ENCODE measurements around the gene GXYLT2.
A peak's percentile ranks its signal among the peaks of the same experiment; 100 is the strongest.

GXYLT2 gene

DNA sequence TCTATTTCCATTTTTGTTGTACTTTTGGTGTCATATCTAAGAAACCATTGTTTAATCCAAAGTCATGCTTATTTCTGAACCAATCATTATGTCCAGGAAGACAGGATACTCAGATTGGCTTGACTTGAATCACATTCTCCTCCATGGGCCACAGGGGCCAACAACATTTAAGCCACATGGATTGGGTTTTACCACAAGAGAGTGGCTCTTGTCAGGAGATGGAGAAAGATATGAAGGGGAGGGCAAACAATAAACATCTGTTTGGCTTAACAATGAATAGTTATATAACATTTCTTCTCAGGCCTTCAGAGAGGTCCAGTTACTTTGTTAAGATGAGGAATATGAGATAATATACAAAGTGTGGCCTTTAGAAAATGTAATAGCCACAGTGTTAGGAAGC lies 44.6 kb downstream of the GXYLT2 start:
- no peak for DNase-seq (ENCODE audit: low spot score)

DNA sequence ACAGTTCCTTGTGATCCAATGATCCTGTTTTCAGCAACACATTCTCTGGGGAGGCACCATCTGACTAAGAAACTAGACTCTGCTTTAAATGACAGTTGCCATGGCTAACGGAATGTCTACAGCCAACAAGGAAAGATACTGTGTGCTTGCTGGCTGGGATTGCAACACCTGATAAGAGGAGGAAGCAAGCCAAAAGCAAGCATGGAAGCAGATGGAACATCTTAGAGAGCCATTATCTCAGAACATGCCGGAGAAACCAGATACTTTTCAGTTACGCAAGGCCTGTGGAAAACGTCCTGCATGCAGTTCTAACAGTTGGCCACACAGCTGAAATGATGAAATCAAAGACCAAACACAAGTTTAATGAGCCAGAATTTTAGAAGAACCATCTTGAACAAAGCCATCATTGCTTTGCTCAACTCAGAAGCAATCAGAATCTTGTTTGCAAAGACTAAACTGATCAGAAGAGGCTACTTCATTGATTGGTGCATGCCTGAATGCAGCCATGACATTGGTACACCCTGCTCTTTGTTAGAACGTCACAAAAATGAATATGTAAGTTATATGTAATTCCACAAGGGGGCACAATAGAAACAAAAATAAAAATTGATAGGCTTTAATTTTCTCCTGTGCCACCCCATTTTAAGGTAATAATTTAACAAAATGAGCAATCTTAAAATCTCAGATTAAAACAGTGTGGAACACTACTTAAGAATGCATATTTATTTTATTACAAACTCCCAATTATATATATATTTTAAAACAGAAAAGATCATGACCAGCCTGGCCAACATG lies 50.8 kb downstream of the GXYLT2 start:
- DNase-seq (ENCODE audit: low spot score): peak; percentile 87

DNA sequence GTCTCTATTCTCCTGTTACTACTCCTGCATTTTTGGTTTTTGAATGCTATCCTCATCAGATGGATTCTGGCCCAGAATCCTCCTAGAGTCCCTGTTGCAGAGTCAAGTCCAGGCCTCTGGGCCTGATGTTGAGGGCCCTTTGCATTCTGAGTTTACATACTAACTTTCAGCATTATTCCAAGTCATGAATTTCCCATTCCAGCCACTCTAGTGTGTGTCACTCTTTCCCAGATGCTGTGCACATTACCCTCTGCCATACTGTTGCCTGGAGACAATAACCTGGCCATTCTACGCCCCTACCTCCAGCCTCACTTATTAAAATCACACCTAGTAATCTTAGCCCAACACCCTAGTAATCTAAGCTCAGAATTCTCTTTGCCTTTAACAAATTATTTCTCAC lies 53.4 kb downstream of the GXYLT2 start:
- DNase-seq (ENCODE audit: low spot score): no peak

DNA sequence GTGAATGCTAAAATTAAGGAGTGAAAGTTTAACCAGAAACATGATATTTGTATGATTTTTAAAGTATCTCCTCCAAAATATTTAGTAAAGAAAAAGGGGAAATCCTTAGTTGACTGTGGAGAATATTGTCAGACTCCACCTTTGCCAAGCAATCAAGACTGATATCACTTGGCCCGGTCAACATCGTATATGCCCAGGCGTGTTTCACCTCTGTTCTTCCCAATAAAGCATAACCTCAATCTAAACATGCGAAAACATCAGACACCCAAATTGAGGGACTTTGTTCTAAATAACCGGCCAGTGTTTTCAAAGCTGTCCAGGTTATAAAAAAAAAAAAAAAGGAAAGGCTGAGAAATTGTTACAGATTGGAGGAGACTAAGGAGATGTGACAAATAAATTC lies 54.6 kb downstream of the GXYLT2 start:
- no peak for DNase-seq (ENCODE audit: low spot score)

DNA sequence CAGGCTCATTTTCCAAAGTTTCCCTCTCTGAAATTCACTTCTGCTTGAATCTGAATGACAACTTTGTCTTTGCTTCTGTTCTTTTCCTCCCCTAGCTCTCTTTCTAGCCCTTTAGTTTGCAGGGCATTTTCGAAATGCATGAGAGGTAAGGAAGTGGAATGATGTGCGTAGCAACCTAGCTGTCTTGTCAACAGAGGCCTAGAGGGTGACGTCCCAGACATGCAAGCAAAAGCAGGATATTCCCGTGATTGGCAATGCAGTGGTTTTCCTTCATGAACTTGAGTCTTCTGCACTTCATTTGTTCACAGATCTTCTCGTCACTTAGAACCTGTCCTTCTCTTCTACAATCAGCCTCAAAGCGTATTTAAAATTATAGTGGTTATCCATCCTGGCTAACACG lies 56.9 kb downstream of the GXYLT2 start:
- DNase-seq (ENCODE audit: low spot score): no peak

DNA sequence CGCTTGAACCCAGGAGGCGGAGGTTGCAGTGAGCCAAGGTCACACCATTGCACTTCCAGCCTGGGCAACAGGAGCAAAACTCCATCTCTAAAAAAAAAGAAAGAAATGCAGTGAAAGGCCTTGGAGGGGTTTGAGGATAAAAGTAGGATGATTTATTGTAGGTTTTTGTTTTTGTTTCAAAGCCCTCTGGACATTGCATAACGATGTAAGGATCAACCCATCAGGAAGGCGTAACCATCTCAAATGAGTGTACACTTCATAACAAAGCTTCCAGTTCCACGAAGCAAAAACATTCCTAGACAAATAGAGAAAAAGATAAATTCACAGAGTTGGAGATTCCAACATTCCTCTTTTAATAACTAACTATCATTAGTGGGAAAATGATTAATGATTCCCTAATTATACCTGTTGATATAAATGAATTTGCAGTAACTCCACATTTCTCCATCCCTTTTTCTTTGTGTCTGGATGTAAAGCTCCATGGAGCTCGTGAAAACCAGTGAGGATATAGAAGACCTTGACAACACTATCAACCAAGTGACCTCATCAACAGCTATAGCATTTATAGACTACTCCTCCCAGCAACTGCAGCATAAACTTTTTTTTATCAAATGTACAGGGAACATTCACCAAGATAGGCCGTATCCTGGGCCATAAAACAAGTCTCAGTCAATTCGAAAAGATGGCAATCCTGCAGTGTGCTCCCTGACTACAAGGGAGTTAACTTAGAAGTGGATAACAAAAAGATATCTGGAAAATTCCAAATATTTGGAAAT lies 60.1 kb downstream of the GXYLT2 start:
- DNase-seq (ENCODE audit: low spot score): no peak

DNA sequence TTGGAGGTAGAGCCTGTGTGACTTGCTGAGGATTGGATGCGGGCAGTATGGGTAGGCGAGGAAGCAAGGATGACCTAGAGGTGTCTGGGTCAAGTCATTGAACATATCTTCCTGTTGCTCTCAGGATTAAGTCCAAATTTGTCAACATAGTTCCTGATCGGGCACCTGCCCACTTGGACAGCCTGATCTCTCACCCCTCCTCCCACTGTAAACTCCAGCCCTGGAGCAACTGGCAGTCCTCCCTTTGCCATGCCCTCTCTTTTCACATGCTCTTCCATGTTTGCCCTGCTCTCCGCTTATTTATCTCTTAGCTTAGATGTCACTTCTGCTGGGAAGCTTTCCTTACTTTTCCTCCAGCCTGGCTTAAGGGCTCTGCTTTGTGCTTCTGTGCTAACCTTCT lies 61.2 kb downstream of the GXYLT2 start:
- DNase-seq (ENCODE audit: low spot score): no peak

DNA sequence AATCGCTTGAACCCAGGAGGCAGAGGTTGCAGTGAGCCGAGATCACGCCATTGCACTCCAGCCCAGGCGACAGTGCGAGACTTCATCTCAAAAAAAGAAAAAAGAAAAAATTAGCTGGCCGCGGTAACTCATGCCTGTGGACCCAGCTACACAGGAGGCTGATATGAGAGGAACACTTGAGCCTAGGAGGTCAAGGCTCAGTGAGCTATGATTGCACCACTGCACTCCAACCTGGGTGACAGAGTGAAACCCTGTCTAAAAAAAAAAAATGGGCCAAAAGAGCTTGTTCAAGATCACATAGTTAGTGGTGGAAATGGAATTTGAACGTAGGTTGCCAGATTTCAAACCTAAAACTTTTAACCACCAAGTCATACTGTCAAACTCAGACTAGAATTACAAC lies 62.5 kb downstream of the GXYLT2 start:
- DNase-seq (ENCODE audit: low spot score): no peak

DNA sequence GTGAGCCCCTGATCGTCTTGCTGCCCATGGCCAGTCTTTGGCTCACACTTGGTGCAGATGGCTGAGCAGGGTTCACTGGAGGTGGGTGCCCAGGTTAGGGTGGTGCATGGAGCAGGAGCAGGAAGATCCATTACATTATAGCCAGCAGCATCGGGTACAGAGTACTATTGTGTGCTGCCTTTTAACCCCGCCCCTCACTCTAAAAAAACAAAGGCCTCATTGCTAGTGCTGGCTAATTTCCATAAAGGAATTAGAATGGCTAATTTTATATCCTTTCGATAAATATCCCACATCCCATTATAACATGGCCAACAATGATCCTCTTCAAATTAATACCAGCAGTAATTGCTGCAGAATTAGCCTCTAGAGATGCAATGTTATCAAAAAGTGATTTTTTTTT lies 63.0 kb downstream of the GXYLT2 start:
- DNase-seq (ENCODE audit: low spot score): no peak

DNA sequence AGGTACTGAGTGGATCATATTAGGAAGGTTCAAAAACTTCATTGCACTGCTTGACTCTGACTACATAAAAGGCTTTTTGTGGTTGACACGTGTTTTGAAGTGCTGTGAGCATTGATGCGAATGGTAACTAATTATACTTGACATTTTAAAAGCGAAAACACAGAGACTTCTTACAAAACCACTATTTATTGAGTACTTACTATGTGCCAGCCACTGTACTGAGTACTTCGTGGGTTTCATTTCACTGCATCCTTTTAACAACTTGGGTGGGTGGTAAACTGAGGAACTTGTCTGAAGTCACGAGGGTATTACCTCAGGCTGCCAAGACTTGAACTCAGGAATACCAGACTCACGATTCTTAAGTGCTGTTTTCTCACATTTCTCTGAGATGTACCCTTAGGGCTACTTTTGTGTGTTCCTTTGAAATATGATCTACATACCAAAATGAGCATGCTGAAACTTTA lies 63.4 kb downstream of the GXYLT2 start:
- no peak for DNase-seq (ENCODE audit: low spot score)

DNA sequence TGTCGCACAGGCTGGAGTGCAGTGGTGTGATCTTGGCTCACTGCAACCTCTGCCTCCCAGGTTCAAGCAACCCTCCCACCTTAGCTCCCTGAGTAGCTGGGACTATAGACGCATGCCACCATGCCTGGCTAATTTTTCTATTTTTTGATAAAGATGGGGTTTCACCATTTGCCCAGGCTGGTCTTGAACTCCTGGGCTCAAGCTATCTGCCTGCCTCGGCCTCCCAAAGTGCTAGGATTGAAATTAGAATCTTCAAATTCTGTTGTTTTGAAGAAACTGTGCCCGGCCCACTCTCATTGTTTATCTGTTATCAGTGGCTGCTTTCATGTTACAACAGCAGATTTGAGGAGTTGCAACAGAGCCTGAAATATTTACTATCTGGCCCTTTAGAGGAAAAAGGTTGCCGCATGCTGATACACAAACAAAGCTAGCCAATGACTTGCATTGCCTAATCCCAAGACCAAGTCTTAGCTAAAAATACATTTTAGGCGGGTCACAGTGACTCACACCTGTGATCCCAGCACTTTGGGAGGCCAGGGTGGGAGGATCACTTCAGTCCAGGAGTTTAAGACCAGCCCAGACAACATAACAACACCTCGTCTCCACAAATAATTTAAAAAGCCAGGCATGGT lies 65.6 kb downstream of the GXYLT2 start:
- no peak for DNase-seq (ENCODE audit: low spot score)

DNA sequence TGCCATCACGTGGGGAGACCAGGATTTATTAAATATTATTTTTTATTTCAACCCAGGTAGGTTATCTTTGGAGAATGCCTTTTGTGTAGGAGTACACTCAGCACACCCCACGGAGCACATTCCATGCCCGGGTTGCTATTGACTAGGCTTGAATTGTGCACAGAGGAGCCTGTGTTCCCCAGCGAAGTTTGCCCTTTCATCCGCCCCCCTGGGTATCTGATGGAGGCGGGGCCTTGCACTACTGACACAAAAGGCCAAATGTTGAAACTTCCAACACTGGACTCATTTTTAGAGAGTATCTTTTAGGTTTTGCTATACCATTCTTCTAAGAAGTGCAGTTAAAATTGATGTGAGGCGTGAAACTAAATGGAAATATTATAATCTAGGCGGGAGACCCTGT lies 69.5 kb downstream of the GXYLT2 start:
- no peak for DNase-seq (ENCODE audit: low spot score)

DNA sequence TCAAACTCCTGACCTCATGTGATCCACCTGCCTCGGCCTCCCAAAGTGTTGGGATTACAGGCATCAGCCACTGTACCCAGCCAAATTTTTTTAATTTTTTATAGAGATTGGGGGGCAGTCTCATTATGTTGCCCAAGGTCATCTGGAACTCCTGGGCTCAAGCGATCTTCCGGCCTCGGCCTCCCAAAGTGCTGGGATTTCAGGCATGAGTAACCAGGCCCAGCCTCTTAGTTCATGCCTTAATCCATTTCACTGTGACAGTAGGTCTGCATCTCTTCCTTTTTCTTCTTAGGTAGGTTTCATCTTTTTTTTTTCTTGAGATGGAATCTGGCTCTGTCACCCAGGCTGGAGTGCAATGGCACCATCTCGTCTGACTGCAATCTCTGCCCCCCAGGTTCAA lies 71.5 kb downstream of the GXYLT2 start:
- no peak for DNase-seq (ENCODE audit: low spot score)

DNA sequence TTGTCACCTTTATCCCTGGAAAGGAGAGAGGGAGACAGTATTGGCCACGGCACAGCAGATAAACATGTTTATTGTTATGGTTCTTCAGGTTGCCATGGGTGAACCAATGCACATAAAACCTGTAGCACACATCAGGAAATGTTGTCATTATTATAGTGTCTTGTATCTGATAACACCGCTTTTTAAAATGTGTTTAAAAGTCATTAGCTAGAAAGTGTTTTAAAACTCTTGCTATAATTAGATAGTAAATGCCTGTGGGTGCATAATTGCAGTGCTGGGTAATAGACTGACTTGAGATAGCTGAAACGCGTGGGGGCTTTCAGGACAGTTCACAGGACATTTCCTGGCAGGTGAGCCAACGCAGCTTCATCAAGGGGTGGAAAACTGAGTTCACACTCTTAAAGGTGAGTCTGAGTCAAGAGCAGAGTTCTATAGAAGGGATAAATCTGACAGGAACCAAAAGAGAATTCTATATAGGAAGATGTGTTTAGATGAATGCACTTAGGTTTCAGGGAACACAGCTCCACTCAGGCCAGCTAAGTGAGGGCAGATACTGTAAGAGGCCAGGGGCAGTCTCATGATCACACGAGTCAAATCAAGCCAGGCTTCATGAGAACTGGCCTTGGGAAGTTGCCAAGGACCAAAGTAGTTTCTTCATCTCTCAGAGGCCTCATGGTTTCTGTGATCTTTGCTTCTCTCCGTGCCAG lies 73.1 kb downstream of the GXYLT2 start:
- DNase-seq (ENCODE audit: low spot score): peak; percentile 16

DNA sequence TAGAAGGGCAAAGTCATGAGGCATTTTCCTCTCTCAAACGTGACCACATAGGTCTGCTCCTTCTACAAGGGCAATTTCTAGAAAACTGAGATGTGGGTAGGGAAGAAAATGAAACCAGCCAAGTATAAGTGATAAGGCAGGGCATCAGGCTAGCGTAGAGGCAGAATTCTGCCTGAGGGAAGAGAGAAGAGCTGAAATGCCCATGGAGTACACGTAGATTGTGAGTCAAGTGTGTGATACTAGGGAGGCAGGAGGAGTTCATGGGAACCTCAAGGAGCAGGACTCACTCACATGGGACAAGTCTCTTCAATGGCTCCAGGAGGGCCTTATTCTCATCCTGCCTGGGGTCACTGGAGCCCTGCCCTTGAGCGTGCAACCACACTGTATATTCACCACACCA lies 73.9 kb downstream of the GXYLT2 start:
- no peak for DNase-seq (ENCODE audit: low spot score)

DNA sequence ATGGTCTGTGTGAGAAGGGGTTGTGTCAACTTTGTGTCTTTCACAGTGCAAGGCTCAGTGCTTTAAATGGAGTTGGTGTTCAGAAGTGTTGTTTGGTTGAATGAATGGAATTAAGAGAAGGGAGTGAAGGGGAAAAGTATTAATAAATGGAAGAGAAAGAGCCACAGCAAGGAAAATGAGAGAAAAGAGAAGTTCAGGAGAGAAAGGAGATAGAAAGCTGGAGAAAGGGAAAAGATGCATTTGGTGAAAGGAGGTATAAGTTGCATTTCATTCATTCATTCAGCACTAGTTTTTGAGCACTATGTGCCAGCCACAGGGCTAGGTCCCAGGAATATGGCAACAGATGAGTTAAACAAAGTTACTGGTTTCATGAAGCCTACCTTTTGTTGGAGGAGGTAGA lies 74.5 kb downstream of the GXYLT2 start:
- no peak for DNase-seq (ENCODE audit: low spot score)

DNA sequence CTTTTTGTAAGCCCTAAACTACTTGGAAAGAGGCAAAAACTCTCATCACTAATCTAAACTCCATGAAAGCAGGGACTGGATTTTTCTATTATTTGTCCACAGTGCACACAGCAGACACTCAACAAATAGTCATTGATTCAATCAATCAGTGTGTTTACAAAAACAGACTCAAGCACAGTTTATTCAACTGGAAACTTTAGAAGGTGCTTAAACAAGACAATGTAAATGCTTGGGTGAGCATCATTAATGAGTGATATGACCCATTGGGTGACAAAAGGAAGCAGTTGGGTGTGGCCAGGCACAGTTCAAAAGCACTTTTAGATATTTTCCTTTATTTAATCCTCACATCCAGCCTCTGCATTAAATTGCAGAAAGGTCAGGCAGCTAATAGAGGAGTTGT lies 76.8 kb downstream of the GXYLT2 start:
- no peak for DNase-seq (ENCODE audit: low spot score)

DNA sequence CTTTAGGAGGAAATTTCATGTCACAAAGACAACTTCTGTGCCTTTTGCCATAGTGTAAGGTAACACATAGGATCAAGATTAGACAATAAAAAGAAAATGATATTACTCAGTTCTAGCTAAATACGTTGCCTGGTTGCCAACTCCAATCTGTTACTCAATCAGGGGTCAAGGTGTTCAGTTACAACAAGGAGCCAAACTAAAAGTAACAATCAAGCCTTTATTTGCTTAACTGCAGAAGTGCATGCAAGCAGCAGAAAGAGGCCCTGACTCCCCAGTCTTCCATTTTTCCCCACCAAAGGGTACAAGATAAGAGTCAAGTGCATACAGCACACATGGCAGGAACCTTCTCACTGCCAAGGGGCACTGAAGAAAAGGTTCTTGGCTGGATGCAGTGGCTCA lies 80.4 kb downstream of the GXYLT2 start:
- DNase-seq (ENCODE audit: low spot score): no peak

DNA sequence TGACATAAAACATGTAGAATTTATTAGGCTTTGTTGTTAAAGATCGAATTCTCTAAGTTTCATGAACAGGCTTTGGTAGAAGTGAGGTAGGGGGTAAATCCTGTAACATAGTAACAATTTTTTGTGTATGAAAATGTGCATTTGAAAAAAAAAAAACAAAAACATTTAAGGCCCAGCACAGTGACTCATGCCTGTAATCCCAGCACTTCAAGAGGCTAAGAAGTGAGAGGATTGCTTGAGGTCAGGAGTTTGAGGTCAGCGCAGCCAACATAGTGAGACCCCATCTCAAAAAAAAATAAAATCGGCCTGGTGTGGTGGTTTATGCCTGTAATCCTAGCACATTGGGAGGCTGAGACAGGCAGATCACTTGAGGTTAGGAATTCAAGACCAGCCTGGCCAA lies 81.9 kb downstream of the GXYLT2 start:
- DNase-seq (ENCODE audit: low spot score): no peak

DNA sequence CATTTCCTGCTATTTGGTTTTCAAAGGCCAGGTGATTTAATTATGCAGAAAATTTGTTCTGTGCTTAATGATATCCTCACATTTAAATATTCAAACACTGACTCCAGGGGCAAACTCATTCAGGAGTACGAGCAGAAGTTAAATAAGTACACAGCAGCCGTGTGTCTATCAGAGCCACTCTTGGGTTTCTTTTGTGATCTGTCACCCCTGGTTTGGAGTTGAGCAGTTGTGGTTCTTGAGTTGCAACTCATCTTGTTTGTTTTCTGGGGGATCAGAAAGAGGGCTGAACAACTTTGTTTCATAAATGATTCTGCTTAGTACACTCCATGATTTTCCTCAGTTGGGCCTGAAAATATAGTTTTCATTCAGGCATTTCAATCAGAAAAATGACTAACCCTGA lies 83.1 kb downstream of the GXYLT2 start:
- no peak for DNase-seq (ENCODE audit: low spot score)

DNA sequence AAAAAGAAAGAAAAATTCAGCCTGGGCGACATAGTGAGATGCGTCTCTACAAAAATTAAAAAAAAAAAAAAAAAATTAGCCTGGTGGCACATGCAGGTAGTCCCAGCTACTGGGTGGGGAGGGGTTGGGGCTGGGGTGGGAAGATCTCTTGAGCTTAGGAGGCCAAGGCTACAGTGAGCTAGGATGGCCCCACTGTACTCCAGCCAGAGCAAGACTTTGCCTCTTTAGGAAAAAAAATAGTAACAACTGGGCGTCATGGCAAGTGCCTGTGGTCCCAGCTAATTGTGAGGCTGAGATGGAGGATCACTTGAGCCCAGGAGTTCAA lies 84.8 kb downstream of the GXYLT2 start:
- DNase-seq (ENCODE audit: low spot score): no peak

DNA sequence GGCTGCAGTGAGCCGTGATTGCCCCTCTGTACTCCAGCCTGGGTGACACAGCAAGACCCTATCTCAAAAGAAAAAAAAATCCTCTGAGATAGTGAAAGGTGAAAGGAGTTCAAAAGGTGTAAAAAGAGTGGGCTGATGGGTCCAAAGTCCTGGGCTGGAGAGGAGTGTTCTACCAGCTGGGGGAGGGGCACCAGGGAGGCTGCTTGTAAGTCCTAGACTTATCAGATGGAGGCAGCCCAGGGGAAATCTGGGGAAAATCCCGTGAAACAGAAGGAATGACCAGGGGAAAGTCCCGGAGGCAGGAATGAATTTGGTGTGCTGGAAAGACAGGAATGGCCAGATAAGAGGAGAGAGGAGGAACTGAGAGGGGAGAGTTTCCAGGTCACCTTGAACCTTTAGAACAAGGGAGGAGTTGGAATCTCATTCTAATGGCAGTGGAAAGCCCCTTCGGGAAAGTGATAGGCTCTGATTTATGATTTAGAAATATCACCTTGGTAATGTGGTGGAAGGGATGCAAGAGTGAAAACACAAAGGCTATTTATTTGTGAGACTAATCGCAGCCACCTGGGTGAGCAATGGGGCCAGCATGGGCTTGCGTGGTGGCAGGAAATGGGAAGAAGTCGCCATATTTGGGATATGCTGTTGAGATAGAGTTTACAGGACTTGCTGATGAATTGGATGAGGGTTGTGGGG lies 85.3 kb downstream of the GXYLT2 start:
- no peak for DNase-seq (ENCODE audit: low spot score)

Measured in GM03348 (cell line).